ENCODE data around the gene ARHGAP36. TPM values are rescaled to one million over a fixed set of nuclear protein-coding genes. Genes with fewer than 3 reads are reported as not detected.
A peak's percentile ranks its signal among the peaks of the same experiment; 100 is the strongest.

The ARHGAP36 gene
- total RNA-seq, 1 donor from 2014 or later, result 0.27 TPM

DNA sequence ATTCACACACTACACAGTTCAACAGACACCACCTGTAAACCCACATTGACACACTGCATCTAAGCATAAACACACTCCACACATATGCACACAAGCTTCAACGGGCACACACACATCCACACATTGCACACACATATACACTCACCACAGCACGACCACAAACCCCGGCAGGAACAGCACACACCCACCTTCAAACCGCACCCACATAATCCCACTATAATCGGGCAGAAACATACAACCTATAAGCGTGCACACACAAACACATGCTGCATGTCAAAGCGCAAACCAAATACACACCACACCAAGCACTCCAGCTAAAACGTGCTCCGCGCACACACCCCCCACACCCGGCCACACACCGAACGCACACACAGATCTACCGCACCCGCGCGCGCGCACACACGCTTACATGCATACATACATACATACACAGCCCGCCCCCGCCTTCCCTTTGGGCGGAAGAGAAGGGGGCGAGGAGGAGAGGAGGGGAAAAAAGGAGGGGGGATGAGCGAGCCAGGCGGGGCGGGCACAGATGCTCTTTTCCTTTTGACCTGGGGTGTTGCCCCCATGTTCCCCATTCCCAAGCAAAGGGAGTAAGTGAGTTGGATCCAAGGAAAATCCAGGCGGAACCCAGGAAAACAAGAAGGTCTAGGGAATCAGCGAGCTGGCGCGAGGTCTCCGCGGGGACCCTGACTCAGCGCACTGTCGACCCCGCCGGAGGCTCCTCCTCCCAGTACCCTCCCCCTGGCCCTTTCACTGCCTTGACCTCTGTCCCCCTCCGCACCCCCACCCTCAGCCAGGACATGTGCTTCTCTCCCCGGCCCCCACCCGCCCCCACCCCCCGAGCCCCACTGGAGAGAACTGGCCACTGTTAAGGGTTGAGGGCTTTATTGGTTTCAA, 9.9 kb downstream of the ARHGAP36 start:
- no peak overlapping the region for H3K4me3 Mint-ChIP-seq (ENCODE audit: unreplicated experiment)
- no peaks in the 10 kb centered on the region for H3K9me3 Mint-ChIP-seq (ENCODE audit: unreplicated experiment)
- TF ChIP-seq, protein P1, sequence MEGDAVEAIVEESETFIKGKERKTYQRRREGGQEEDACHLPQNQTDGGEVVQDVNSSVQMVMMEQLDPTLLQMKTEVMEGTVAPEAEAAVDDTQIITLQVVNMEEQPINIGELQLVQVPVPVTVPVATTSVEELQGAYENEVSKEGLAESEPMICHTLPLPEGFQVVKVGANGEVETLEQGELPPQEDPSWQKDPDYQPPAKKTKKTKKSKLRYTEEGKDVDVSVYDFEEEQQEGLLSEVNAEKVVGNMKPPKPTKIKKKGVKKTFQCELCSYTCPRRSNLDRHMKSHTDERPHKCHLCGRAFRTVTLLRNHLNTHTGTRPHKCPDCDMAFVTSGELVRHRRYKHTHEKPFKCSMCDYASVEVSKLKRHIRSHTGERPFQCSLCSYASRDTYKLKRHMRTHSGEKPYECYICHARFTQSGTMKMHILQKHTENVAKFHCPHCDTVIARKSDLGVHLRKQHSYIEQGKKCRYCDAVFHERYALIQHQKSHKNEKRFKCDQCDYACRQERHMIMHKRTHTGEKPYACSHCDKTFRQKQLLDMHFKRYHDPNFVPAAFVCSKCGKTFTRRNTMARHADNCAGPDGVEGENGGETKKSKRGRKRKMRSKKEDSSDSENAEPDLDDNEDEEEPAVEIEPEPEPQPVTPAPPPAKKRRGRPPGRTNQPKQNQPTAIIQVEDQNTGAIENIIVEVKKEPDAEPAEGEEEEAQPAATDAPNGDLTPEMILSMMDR (IDR thresholded peaks at IDR 0.05; ENCODE audit: partially characterized antibody, unreplicated experiment), result no peak
- peak; percentile 46 for DNase-seq
- no peaks in the 10 kb centered on the region for H3K4me1 Mint-ChIP-seq (ENCODE audit: low read depth, unreplicated experiment)
- H3K27me3 Mint-ChIP-seq (ENCODE audit: unreplicated experiment), result peaks cover 7% of the 10 kb centered on the region
- no peak overlapping the region for H3K27ac Mint-ChIP-seq (ENCODE audit: unreplicated experiment)
- no peaks in the 10 kb centered on the region for H3K36me3 Mint-ChIP-seq (ENCODE audit: unreplicated experiment)

DNA sequence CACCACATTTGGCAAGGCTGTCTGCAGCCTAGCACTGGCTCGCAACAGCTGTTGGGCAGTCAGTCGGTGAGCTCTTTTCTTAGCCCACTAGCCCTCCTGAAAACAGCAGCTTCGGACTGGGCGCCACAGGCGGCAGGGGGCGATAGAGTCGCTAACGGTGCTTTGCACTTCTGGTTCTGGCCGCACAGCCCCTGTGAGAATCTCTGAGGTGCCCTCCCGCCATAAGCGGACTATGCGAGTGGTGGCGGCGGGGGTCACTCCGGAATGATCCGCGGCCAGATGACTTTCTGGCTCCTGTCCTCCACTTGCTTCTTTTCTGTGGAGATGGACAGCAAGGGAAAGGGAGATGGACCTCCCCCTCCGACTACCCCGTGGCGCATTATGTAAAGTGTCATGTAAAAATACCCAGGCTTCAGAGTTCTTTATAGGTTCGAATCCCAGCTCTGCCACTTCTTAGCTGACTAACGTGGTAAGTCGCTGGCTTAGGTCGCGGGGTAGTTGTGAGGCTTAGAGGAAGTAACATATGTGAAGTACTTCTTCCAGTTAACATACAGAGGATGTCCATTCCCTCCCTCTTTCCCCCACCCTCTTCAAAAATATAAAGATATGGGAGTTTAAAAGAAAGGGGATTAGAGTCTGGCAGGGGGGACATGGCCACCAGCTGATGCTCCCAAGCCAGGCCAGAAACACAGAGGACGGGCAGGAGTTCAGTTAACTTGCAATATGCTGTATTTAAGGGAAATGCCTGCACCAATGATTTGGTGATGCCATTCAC, 11.0 kb downstream of the ARHGAP36 start:
- no peaks in the 10 kb centered on the region for H3K4me1 Mint-ChIP-seq (ENCODE audit: low read depth, unreplicated experiment)
- peaks cover 7% of the 10 kb centered on the region for H3K27me3 Mint-ChIP-seq (ENCODE audit: unreplicated experiment)
- H3K36me3 Mint-ChIP-seq (ENCODE audit: unreplicated experiment), result no peaks in the 10 kb centered on the region
- peak; percentile 84 for DNase-seq
- no peak overlapping the region for H3K4me3 Mint-ChIP-seq (ENCODE audit: unreplicated experiment)
- H3K9me3 Mint-ChIP-seq (ENCODE audit: unreplicated experiment), result no peaks in the 10 kb centered on the region
- TF ChIP-seq, protein P1 (IDR thresholded peaks at IDR 0.05; ENCODE audit: partially characterized antibody, unreplicated experiment), result peak; percentile 62
- no peak overlapping the region for H3K27ac Mint-ChIP-seq (ENCODE audit: unreplicated experiment)

DNA sequence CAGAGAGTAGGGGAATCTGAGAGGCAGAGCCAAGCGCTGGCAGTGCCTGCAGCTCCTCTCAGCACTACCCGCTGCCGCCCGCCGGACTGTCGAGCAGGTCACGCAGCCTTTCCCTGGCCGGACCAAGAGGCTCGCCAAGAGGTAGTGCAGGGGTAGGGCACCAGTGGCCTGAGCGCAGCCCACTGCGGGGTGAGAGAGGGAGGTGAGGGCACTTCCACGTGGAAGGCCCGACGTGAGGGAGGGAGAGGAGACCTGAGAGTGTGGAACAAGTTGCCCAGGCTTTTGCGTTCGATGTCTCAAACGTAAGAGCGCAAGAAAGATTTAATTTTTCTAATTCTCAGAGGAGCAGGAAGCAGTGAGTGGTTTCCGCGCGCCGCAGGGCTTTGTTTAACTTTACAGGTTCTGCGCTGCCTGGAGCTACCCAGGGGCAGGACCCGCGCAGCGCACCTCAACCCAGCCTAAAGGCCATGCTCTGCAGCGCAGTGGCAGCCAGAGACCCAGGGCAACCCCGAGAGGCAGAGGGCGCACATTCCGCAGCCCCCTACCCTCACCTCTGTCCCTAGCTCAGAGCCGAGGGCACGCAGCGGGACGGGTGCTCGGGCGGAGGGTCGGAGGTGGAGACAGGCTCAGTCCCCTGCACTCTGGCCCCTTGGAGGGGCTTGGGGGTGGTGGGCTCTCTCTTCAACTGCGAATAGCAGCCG, 14.9 kb downstream of the ARHGAP36 start:
- H3K36me3 Mint-ChIP-seq (ENCODE audit: unreplicated experiment), result no peaks in the 10 kb centered on the region
- DNase-seq, result no peak
- no peaks in the 10 kb centered on the region for H3K4me1 Mint-ChIP-seq (ENCODE audit: low read depth, unreplicated experiment)
- H3K9me3 Mint-ChIP-seq (ENCODE audit: unreplicated experiment), result no peaks in the 10 kb centered on the region
- H3K4me3 Mint-ChIP-seq (ENCODE audit: unreplicated experiment), result peak overlapping the region; percentile 25
- peaks cover 7% of the 10 kb centered on the region for H3K27me3 Mint-ChIP-seq (ENCODE audit: unreplicated experiment)
- H3K27ac Mint-ChIP-seq (ENCODE audit: unreplicated experiment), result no peak overlapping the region
- TF ChIP-seq, protein P1 (IDR thresholded peaks at IDR 0.05; ENCODE audit: partially characterized antibody, unreplicated experiment), result no peak

DNA sequence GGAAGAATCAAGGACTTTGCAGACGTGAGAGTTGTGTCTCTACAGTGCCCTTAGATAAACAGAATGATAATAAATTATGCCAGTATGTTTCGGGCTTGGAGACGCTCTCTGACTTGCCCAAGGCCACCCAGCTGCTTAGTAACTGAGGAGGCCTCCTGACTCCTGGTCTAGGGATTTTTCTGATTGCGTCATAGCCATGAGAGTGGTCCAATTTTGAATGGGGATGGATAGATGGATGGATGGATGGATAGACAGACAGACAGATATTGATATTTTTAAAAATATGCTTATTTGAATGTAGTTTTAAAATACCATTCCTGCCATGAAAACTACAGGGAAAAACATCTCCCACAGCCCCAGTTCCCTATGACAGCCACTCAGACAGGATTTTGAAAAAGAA, 15.5 kb downstream of the ARHGAP36 start:
- Mint-ChIP-seq H3K4me3 (ENCODE audit: unreplicated experiment) (no peak overlapping the region), H3K9me3 (ENCODE audit: unreplicated experiment) (no peaks in the 10 kb centered on the region), H3K4me1 (ENCODE audit: low read depth, unreplicated experiment) (no peaks in the 10 kb centered on the region), H3K36me3 (ENCODE audit: unreplicated experiment) (no peaks in the 10 kb centered on the region), H3K27ac (ENCODE audit: unreplicated experiment) (no peak overlapping the region), H3K27me3 (ENCODE audit: unreplicated experiment) (peaks cover 7% of the 10 kb centered on the region)
- no peak for DNase-seq
- TF ChIP-seq, protein P1 (IDR thresholded peaks at IDR 0.05; ENCODE audit: partially characterized antibody, unreplicated experiment), result no peak

Data from glutamatergic neuron (in vitro differentiated cells).